Neural progenitor cell (in vitro differentiated cells): ENCODE measurements around the gene PHLPP1. TPM values are rescaled to one million over a fixed set of nuclear protein-coding genes. Genes with fewer than 3 reads are reported as not detected.

Source experiments
- DNase-seq: peaks from one replicate; pipeline ENCODE4 v3.0.0-alpha.2; 2016; ENCODE audit warnings: low spot score
- H2AFZ ChIP-seq: fragments of 200-600 bp; sonication (generic); replicated peaks from 2 replicates; pipeline ENCODE4 v1.6.1; 2016; ENCODE audit warnings: antibody characterized with exemption
- H3F3A ChIP-seq: fragments of 200-600 bp; sonication (generic); 2 replicates; pipeline ENCODE4 v1.6.1; 2016; ENCODE audit warnings: antibody characterized with exemption, low read depth
- H3K27ac ChIP-seq: fragments of 200-600 bp; sonication (generic); 2 replicates; pipeline ENCODE4 v1.5.1; 2016; ENCODE audit warnings: mild to moderate bottlenecking
- H3K27me3 ChIP-seq: fragments of 200-600 bp; sonication (generic); 2 replicates; pipeline ENCODE4 v1.6.1; 2016; ENCODE audit warnings: mild to moderate bottlenecking, moderate library complexity
- H3K36me3 ChIP-seq: fragments of 200-600 bp; sonication (generic); 2 replicates; pipeline ENCODE4 v1.5.1; 2016
- H3K4me1 ChIP-seq: fragments of 200-600 bp; sonication (generic); 2 replicates; pipeline ENCODE4 v1.6.1; 2016; ENCODE audit warnings: mixed run types
- H3K4me2 ChIP-seq: fragments of 200-600 bp; sonication (generic); 2 replicates; pipeline ENCODE4 v1.6.1; 2016
- H3K4me3 ChIP-seq: fragments of 200-600 bp; sonication (generic); 2 replicates; pipeline ENCODE4 v1.5.1; 2016
- H3K79me2 ChIP-seq: fragments of 200-600 bp; sonication (generic); 2 replicates; pipeline ENCODE4 v1.6.1; 2016; ENCODE audit warnings: low read depth
- H3K9ac ChIP-seq: fragments of 200-600 bp; sonication (generic); 2 replicates; pipeline ENCODE4 v1.6.1; 2016
- H3K9me3 ChIP-seq: fragments of 200-600 bp; sonication (generic); 2 replicates; pipeline ENCODE4 v1.5.1; 2016; ENCODE audit warnings: low read depth
- H4K20me1 ChIP-seq: fragments of 200-600 bp; sonication (generic); 2 replicates; pipeline ENCODE4 v1.6.1; 2016; ENCODE audit warnings: low read depth
- H3K27ac Mint-ChIP-seq: 3 replicates; pipeline ENCODE4 v1.8.0; 2021; ENCODE audit warnings: mixed read lengths
- H3K27me3 Mint-ChIP-seq: 2 replicates; pipeline ENCODE4 v1.8.0; 2022; ENCODE audit warnings: low read depth, mild to moderate bottlenecking, inconsistent platforms, moderate library complexity, mixed read lengths; ENCODE audit not compliant: insufficient read depth
- H3K36me3 Mint-ChIP-seq: 3 replicates; pipeline ENCODE4 v1.8.0; 2021; ENCODE audit warnings: mixed read lengths
- H3K4me1 Mint-ChIP-seq: 3 replicates; pipeline ENCODE4 v1.8.0; 2021; ENCODE audit warnings: mixed read lengths
- H3K4me3 Mint-ChIP-seq: 3 replicates; pipeline ENCODE4 v1.8.0; 2021; ENCODE audit warnings: mild to moderate bottlenecking, moderate library complexity, mixed read lengths
- H3K9me3 Mint-ChIP-seq: 3 replicates; pipeline ENCODE4 v1.8.0; 2020; ENCODE audit warnings: mixed read lengths
- EZH2 ChIP-seq: fragments of 200-600 bp; sonication (generic); IDR thresholded peaks from 2 replicates; pipeline ENCODE4 v1.6.1; 2017; ENCODE audit warnings: antibody characterized with exemption, mild to moderate bottlenecking, moderate library complexity
- EZH2phosphoT487 ChIP-seq: fragments of 200-600 bp; sonication (generic); IDR thresholded peaks from 2 replicates; pipeline ENCODE4 v1.6.1; 2017; ENCODE audit warnings: antibody characterized with exemption
- total RNA-seq: library from RNA; depleted of rRNA; stranded (reverse); fragments of >200 nt; gene quantifications from 2 replicates; pipeline ENCODE4 v1.2.3, GENCODE V29; 2015; ENCODE audit warnings: low replicate concordance
- TF ChIP-seq, protein P1 (sequence below): fragments of 200-600 bp; sonication (generic); IDR thresholded peaks from 2 replicates; pipeline ENCODE4 v1.5.1; 2017; ENCODE audit warnings: antibody characterized with exemption, mild to moderate bottlenecking

Gene PHLPP1
- total RNA-seq, 1 donor from 2014 or later: 20.8 TPM

DNA sequence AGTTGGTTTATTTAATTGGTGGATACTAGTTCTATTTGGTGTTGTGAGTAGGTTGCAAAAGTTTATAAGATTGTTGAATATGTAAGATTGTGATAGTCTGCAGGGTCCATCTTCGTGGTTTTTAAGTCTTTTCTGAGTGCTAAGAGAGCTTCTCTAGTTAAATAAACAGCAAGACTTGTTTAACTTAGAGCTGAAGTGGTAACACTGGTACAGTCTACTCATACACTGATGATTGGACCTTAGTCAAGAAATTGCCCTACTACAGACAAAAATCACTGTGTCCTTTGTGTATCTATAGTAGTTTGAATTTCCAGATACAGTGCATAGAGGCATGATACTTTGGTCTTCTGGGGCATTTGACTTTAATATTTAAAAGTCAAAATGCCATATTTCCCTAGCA lies 94.6 kb downstream of the PHLPP1 start:
- H3K4me1 Mint-ChIP-seq: peaks cover 41% of the 10 kb centered on the region
- no peaks in the 10 kb centered on the region for H3K9me3 ChIP-seq
- no peak overlapping the region for H3K4me3 Mint-ChIP-seq
- no peaks in the 10 kb centered on the region for H3K27me3 ChIP-seq
- peaks cover 88% of the 10 kb centered on the region for H3K79me2 ChIP-seq
- peaks cover 11% of the 10 kb centered on the region for H3K36me3 Mint-ChIP-seq
- H3K36me3 ChIP-seq: no peaks in the 10 kb centered on the region
- H3K9me3 Mint-ChIP-seq: peaks cover 7% of the 10 kb centered on the region
- no peak overlapping the region for H3K9ac ChIP-seq
- no peak overlapping the region for H3K4me3 ChIP-seq
- peaks cover 6% of the 10 kb centered on the region for H4K20me1 ChIP-seq
- DNase-seq: no peak
- peaks cover 42% of the 10 kb centered on the region for H3K4me1 ChIP-seq
- no peak overlapping the region for H3K27ac Mint-ChIP-seq
- TF ChIP-seq EZH2: no peak
- TF ChIP-seq EZH2phosphoT487: no peak
- TF ChIP-seq, protein P1, sequence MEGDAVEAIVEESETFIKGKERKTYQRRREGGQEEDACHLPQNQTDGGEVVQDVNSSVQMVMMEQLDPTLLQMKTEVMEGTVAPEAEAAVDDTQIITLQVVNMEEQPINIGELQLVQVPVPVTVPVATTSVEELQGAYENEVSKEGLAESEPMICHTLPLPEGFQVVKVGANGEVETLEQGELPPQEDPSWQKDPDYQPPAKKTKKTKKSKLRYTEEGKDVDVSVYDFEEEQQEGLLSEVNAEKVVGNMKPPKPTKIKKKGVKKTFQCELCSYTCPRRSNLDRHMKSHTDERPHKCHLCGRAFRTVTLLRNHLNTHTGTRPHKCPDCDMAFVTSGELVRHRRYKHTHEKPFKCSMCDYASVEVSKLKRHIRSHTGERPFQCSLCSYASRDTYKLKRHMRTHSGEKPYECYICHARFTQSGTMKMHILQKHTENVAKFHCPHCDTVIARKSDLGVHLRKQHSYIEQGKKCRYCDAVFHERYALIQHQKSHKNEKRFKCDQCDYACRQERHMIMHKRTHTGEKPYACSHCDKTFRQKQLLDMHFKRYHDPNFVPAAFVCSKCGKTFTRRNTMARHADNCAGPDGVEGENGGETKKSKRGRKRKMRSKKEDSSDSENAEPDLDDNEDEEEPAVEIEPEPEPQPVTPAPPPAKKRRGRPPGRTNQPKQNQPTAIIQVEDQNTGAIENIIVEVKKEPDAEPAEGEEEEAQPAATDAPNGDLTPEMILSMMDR: no peak
- H3F3A ChIP-seq: peaks cover 18% of the 10 kb centered on the region
- H3K27me3 Mint-ChIP-seq: no peaks in the 10 kb centered on the region
- no peak overlapping the region for H2AFZ ChIP-seq
- no peak overlapping the region for H3K27ac ChIP-seq
- H3K4me2 ChIP-seq: no peak overlapping the region

DNA sequence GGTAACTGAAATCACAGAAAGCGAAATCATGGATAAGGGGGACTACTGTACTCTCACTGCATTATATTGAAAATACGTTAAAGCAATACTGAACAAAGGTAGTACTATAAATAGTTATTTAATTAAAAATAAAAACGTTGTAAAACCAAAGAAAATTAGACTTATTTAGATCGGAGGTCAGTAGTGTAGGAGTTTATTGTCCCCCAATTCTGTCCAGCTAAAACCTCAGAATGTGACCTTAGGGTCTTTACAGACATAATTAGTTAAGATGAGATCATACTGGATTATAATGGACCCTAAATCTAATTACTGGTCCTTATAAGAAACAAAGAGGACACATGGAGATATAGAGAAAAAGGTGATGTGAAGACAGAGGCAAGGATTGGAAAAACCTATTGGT lies 95.3 kb downstream of the PHLPP1 start:
- Mint-ChIP-seq H3K4me3 (no peak overlapping the region), H3K9me3 (peaks cover 7% of the 10 kb centered on the region), H3K27me3 (no peaks in the 10 kb centered on the region), H3K27ac (no peak overlapping the region), H3K36me3 (peaks cover 11% of the 10 kb centered on the region), H3K4me1 (peaks cover 47% of the 10 kb centered on the region)
- TF ChIP-seq EZH2phosphoT487 (no peak), EZH2 (no peak)
- TF ChIP-seq, protein P1: no peak
- no peak for DNase-seq
- Histone ChIP-seq H3K4me1 (peaks cover 48% of the 10 kb centered on the region), H3F3A (peaks cover 18% of the 10 kb centered on the region), H3K4me3 (no peak overlapping the region), H3K9me3 (no peaks in the 10 kb centered on the region), H3K79me2 (peaks cover 90% of the 10 kb centered on the region), H3K27me3 (no peaks in the 10 kb centered on the region), H3K9ac (no peak overlapping the region), H3K36me3 (no peaks in the 10 kb centered on the region), H2AFZ (no peak overlapping the region), H4K20me1 (peaks cover 7% of the 10 kb centered on the region), H3K27ac (no peak overlapping the region), H3K4me2 (no peak overlapping the region)

DNA sequence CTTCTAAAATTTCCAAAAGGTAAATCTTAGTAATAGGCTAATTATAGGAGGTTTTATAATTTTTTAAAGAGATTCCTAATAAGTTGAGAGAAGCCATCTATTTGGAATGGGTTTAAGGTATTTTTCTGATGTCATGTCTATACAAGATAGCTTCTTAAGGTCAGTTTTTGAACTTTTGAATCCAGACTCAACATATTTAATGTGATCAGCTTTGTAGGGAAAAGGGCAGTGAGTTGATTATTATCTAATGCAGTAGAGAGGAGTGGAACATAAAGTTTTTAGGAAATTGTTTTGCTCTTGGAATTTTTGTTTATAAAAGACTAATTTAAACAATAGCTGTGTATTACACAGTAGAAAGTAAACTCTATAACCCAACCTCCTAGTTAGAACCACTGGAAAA lies 96.3 kb downstream of the PHLPP1 start:
- Histone ChIP-seq H3K4me1 (peaks cover 51% of the 10 kb centered on the region), H3K79me2 (peaks cover 90% of the 10 kb centered on the region), H3K27ac (no peak overlapping the region), H3K36me3 (no peaks in the 10 kb centered on the region), H3K9ac (no peak overlapping the region), H3K27me3 (no peaks in the 10 kb centered on the region), H4K20me1 (peaks cover 11% of the 10 kb centered on the region), H3K4me3 (no peak overlapping the region), H3K9me3 (no peaks in the 10 kb centered on the region), H3F3A (peaks cover 18% of the 10 kb centered on the region), H2AFZ (no peak overlapping the region), H3K4me2 (no peak overlapping the region)
- peaks cover 7% of the 10 kb centered on the region for H3K9me3 Mint-ChIP-seq
- no peak overlapping the region for H3K27ac Mint-ChIP-seq
- no peak for DNase-seq
- H3K36me3 Mint-ChIP-seq: peaks cover 9% of the 10 kb centered on the region
- TF ChIP-seq EZH2: no peak
- TF ChIP-seq EZH2phosphoT487: no peak
- TF ChIP-seq, protein P1: no peak
- H3K4me3 Mint-ChIP-seq: no peak overlapping the region
- peaks cover 50% of the 10 kb centered on the region for H3K4me1 Mint-ChIP-seq
- H3K27me3 Mint-ChIP-seq: no peaks in the 10 kb centered on the region

DNA sequence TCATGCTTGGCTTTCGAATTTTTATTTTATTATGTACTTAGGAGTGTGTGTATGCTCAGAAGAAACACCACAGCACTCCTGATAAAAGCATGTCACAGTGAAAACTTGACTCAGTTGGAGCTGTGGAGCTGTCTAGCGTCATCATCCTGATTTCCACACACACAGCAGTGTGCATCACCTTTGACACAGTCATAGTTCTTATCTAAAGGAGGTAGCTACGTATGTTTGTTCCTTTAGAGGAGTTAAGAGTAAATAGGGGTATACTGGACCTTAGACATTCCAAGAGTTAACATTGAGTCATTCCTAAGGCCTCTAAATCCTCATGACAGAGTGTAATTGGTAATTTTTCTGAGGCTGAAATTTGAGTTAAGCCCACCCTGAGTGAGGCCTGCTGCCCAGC lies 96.9 kb downstream of the PHLPP1 start:
- H3K27ac ChIP-seq: no peak overlapping the region
- no peak overlapping the region for H3K4me3 ChIP-seq
- no peak overlapping the region for H2AFZ ChIP-seq
- H3K36me3 ChIP-seq: no peaks in the 10 kb centered on the region
- peaks cover 11% of the 10 kb centered on the region for H4K20me1 ChIP-seq
- no peaks in the 10 kb centered on the region for H3K27me3 ChIP-seq
- Mint-ChIP-seq H3K4me3 (no peak overlapping the region), H3K27ac (no peak overlapping the region), H3K27me3 (no peaks in the 10 kb centered on the region), H3K9me3 (peaks cover 7% of the 10 kb centered on the region), H3K36me3 (peaks cover 8% of the 10 kb centered on the region), H3K4me1 (peaks cover 50% of the 10 kb centered on the region)
- no peak overlapping the region for H3K4me2 ChIP-seq
- no peaks in the 10 kb centered on the region for H3K9me3 ChIP-seq
- TF ChIP-seq, protein P1: no peak
- no peak for TF ChIP-seq EZH2phosphoT487
- no peak for TF ChIP-seq EZH2
- peaks cover 18% of the 10 kb centered on the region for H3F3A ChIP-seq
- H3K79me2 ChIP-seq: peaks cover 90% of the 10 kb centered on the region
- no peak overlapping the region for H3K9ac ChIP-seq
- peaks cover 51% of the 10 kb centered on the region for H3K4me1 ChIP-seq
- DNase-seq: no peak
